Activated B cell treated with CpG ODN at 0.5 μM for 24 hours (primary cell): ENCODE results near the gene ZMYND8. TPM values are rescaled to one million over a fixed set of nuclear protein-coding genes. Genes with fewer than 3 reads are reported as not detected.

Experiments
- ATAC-seq: fragments of 200-7000 bp; cut with Tn5 transposase; one replicate; pipeline ENCODE4 v1.10.0; 2021; ENCODE audit warnings: low read depth, mild to moderate bottlenecking, moderate library complexity
- CTCF ChIA-PET: fragments of 350-600 bp; sonication (Branson Sonifier 250); formaldehyde crosslinking; loops from one replicate; lab custom pipeline; 2021; ENCODE audit warnings: antibody characterized with exemption; lab: Charles Lee
- POLR2A ChIA-PET: fragments of 350-600 bp; sonication (Branson Sonifier 250); formaldehyde crosslinking; loops from one replicate; lab custom pipeline; 2021; ENCODE audit warnings: antibody characterized with exemption; lab: Charles Lee
- DNase-seq: peaks from one replicate; pipeline ENCODE4 v3.0.0; 2022
- H3K27ac Mint-ChIP-seq: one replicate; pipeline ENCODE4 v1.8.0; 2020; ENCODE audit warnings: mixed read lengths
- H3K27me3 Mint-ChIP-seq: one replicate; pipeline ENCODE4 v1.8.0; 2021; ENCODE audit warnings: mixed read lengths
- H3K36me3 Mint-ChIP-seq: one replicate; pipeline ENCODE4 v1.8.0; 2021; ENCODE audit warnings: low read depth, mixed read lengths
- H3K4me1 Mint-ChIP-seq: one replicate; pipeline ENCODE4 v1.8.0; 2021; ENCODE audit warnings: mixed read lengths
- H3K4me3 Mint-ChIP-seq: one replicate; pipeline ENCODE4 v1.8.0; 2020; ENCODE audit warnings: mild to moderate bottlenecking, mixed read lengths
- H3K9me3 Mint-ChIP-seq: one replicate; pipeline ENCODE4 v1.8.0; 2020; ENCODE audit warnings: mixed read lengths
- intact Hi-C: fragments of 100-400 bp; cut with micrococcal nuclease; formaldehyde crosslinking; loops from one replicate; pipeline ENCODE4 v1.15.1; 2024
- total RNA-seq: library from RNA; stranded (reverse); gene quantifications from 2 replicates; pipeline ENCODE4 v1.2.3, GENCODE V29; 2022
- TF ChIP-seq, protein P1 (sequence below): fragments of 200-600 bp; IDR thresholded peaks from one replicate; pipeline ENCODE4 v1.8.0; 2022; ENCODE audit warnings: antibody characterized with exemption, mild to moderate bottlenecking

ZMYND8 gene
- total RNA-seq, 1 donor from 2014 or later = 42.6 TPM

GRCh38 chr20:47276851-47277534 lies 79.5 kb downstream of the ZMYND8 start:
- intact Hi-C loops = no loop called here
- peaks cover 80% of the 10 kb centered on the region for H3K36me3 Mint-ChIP-seq
- ChIA-PET CTCF (interaction anchor here (8.8 kb wide), 1 partner anchor 106 kb away, joined by 398 read pairs; no protein-coding TSS in a partner anchor), POLR2A (no interaction called here)
- peaks cover 25% of the 10 kb centered on the region for H3K4me1 Mint-ChIP-seq
- H3K9me3 Mint-ChIP-seq = no peaks in the 10 kb centered on the region
- no peak for DNase-seq
- no peak for ATAC-seq
- TF ChIP-seq, protein P1, sequence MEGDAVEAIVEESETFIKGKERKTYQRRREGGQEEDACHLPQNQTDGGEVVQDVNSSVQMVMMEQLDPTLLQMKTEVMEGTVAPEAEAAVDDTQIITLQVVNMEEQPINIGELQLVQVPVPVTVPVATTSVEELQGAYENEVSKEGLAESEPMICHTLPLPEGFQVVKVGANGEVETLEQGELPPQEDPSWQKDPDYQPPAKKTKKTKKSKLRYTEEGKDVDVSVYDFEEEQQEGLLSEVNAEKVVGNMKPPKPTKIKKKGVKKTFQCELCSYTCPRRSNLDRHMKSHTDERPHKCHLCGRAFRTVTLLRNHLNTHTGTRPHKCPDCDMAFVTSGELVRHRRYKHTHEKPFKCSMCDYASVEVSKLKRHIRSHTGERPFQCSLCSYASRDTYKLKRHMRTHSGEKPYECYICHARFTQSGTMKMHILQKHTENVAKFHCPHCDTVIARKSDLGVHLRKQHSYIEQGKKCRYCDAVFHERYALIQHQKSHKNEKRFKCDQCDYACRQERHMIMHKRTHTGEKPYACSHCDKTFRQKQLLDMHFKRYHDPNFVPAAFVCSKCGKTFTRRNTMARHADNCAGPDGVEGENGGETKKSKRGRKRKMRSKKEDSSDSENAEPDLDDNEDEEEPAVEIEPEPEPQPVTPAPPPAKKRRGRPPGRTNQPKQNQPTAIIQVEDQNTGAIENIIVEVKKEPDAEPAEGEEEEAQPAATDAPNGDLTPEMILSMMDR = no peak
- peak overlapping the region; percentile 5 for H3K27ac Mint-ChIP-seq
- H3K4me3 Mint-ChIP-seq = no peak overlapping the region
- no peaks in the 10 kb centered on the region for H3K27me3 Mint-ChIP-seq

GRCh38 chr20:47276251-47276650 lies 80.2 kb downstream of the ZMYND8 start:
- Mint-ChIP-seq H3K4me3 (no peak overlapping the region), H3K9me3 (no peaks in the 10 kb centered on the region), H3K4me1 (peaks cover 25% of the 10 kb centered on the region), H3K27me3 (no peaks in the 10 kb centered on the region), H3K27ac (peak overlapping the region; percentile 56), H3K36me3 (peaks cover 75% of the 10 kb centered on the region)
- CTCF ChIA-PET = interaction anchor here (5.1 to 8.8 kb wide), 3 partner anchors 14 to 344 kb away, joined by 58 to 398 read pairs (median 62); no protein-coding TSS in a partner anchor
- ATAC-seq = no peak
- intact Hi-C loops = no loop called here
- POLR2A ChIA-PET = no interaction called here
- TF ChIP-seq, protein P1 = no peak
- no peak for DNase-seq

GRCh38 chr20:47275548-47275947 lies 81.0 kb downstream of the ZMYND8 start:
- DNase-seq (no peak), ATAC-seq (no peak)
- H3K9me3 Mint-ChIP-seq = no peaks in the 10 kb centered on the region
- H3K36me3 Mint-ChIP-seq = peaks cover 71% of the 10 kb centered on the region
- H3K27ac Mint-ChIP-seq = peak overlapping the region; percentile 81
- intact Hi-C loops = no loop called here
- CTCF ChIA-PET = interaction anchor here (5.1 to 8.8 kb wide), 3 partner anchors 13 to 344 kb away, joined by 58 to 398 read pairs (median 62); no protein-coding TSS in a partner anchor
- POLR2A ChIA-PET = interaction anchor here (0.6 to 5.1 kb wide), 8 partner anchors 13 to 227 kb away, joined by 3 to 31 read pairs (median 5); partner anchors contain the start of gene ZMYND8
- TF ChIP-seq, protein P1 = no peak
- no peak overlapping the region for H3K4me3 Mint-ChIP-seq
- peaks cover 25% of the 10 kb centered on the region for H3K4me1 Mint-ChIP-seq
- no peaks in the 10 kb centered on the region for H3K27me3 Mint-ChIP-seq

DNA sequence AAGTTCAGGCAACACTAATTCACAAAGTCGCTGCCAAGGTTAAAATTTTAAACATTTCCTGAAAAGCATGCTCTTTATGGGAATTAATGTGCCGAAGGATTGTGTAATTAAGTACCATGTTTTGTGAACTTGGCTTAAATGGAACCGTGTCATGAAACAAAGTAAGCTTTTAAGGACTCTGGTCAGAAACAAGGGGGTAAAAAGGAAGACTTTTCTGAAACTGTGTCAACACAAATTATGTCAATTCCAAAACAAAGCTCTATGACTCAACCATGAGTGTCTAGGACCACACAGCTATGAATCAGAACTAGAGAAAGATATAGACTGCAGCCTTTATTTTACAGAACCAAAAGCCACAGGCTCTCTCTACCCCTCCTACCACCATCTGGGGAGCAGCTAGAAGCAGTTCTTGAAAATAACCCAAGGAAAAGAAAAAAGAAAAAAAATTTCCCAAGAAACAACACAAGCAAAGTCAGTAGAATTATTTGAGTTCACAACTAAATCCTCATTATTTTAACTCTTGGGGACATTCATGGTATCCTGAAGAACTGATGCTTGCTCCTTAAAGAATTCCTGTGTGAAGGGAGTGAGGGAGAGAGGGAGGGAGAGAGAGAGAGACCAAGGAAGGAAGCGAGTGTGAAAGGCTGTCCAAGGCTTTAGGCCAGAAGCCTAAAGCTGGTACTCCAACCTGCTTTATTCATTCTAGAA lies 81.9 kb downstream of the ZMYND8 start:
- ATAC-seq (peak; percentile 90), DNase-seq (no peak)
- H3K27me3 Mint-ChIP-seq = no peaks in the 10 kb centered on the region
- H3K4me1 Mint-ChIP-seq = peaks cover 28% of the 10 kb centered on the region
- H3K4me3 Mint-ChIP-seq = peak overlapping the region; percentile 40
- ChIA-PET POLR2A (interaction anchor here (0.6 to 5.1 kb wide), 14 partner anchors 12 to 346 kb away, joined by 3 to 47 read pairs (median 4); partner anchors contain the start of genes NCOA3 and ZMYND8), CTCF (interaction anchor here (0.7 to 8.8 kb wide), 20 partner anchors 8 to 1346 kb away, joined by 3 to 398 read pairs (median 5); partner anchors contain the start of gene ZMYND8)
- H3K27ac Mint-ChIP-seq = peak overlapping the region; percentile 81
- TF ChIP-seq, protein P1 = no peak
- H3K9me3 Mint-ChIP-seq = no peaks in the 10 kb centered on the region
- intact Hi-C loops = loop anchor here (5.0 kb wide), 2 partner anchors 213 to 228 kb away; partner anchors contain the start of gene NCOA3
- H3K36me3 Mint-ChIP-seq = peaks cover 68% of the 10 kb centered on the region
